NCI-H146 treated with DMSO at 0.1 percent for 48 hours (cell line): ENCODE results near the gene RNASE13.
A peak's percentile ranks its signal among the peaks of the same experiment; 100 is the strongest.
"Not testable (repeated sequence)": the region's sequence is repeated elsewhere in the genome, so short reads cannot be mapped to it uniquely, and the experiment has no call there.

Experiments used
- DNase-seq: peaks from one replicate; lab custom pipeline; 2025; ENCODE audit not compliant: unreplicated experiment; lab: John Stamatoyannopoulos, UW

The RNASE13 gene

DNA sequence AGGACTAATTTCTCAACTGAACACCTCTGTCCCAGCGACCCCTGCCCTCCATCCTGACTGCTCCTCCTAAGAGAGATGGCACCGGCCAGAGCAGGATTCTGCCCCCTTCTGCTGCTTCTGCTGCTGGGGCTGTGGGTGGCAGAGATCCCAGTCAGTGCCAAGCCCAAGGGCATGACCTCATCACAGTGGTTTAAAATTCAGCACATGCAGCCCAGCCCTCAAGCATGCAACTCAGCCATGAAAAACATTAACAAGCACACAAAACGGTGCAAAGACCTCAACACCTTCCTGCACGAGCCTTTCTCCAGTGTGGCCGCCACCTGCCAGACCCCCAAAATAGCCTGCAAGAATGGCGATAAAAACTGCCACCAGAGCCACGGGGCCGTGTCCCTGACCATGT lies 8.3 kb upstream of the RNASE13 start:
- no peak for DNase-seq

DNA sequence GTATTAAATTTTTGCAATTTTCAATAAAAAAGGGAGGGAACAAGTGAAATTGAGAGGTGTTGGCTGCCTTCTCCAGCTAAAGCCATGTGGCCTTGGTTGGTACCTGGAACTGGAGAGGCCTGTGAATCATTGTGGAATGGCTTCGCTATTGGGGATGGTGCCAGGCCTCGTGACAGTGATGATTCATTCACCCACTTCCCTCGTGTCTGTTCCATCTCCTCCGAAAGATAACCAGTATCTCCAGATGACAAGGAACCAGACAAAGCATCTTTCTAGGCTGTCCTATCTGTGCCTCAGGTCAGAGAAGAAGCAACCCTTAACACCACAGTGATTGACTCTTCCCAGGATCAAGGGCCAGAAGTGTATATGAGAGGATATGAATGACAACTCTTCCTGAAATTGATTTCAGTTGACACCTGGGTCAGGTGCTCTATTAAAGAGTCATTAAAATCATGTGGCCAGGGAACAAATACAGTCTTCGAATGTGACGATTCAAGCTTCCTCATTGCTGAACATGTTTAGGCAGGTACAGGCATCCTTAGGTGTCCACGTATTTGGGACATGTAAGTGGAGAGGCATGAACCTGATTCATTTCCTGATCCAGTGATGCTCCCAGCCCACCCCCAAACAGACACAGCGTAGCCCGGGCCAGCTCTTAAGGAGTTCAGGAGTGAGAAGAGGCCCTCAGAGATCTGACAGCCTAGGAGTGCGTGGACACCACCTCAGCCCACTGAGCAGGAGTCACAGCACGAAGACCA lies 7.2 kb upstream of the RNASE13 start, which contains the start of gene RNASE7:
Gene RNASE7 (plus strand): TSS at position 687 of the 758 bp plus-strand sequence. CDS start 631 bp downstream, outside the sequence.
- no peak for DNase-seq

DNA sequence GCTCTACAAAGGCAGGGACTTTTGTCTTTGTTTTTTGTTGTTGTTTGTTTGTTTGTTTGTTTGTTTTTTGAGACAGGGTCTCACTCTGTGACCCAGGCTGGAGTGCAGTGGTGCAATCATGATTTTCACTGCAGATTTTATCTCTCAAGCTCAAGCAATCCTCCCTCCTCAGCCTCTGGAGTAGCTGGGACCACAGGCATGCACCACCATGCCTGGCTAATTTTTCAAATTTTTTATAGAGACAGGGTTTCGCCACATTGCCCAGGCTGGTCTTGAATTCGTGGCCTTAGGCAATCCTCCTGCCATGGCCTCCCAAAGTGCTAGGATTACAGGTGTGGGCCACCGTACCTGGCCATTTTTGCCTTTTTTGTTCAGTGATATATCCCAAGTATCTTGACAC lies 6.3 kb upstream of the RNASE13 start:
- DNase-seq, result not testable (repeated sequence)

DNA sequence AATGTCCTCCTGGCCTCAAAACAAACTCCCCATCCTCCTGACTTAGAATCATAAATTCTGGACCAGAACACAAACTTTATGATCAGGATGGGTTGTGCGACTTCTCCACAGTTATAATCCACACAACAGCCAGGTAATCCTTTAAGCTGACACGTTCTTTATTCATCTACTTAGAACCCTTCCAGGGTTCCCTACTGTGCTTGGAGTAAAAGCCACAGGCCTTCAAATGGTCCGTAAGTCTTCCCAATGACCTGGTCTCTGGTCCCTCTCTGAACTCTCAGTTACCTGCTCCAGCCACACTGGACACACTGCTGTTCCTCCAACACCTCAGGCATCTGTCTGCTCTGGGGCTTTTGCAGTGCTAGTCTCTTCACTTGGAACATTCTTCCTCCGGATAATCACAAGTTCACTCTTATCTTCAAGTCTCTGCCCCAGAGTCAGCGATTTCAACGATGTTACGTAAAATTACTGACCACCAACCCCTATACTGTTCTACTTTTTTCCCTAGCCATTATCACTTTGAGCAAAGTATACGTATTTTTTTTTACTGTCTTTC lies 5.8 kb upstream of the RNASE13 start:
- DNase-seq, result no peak

DNA sequence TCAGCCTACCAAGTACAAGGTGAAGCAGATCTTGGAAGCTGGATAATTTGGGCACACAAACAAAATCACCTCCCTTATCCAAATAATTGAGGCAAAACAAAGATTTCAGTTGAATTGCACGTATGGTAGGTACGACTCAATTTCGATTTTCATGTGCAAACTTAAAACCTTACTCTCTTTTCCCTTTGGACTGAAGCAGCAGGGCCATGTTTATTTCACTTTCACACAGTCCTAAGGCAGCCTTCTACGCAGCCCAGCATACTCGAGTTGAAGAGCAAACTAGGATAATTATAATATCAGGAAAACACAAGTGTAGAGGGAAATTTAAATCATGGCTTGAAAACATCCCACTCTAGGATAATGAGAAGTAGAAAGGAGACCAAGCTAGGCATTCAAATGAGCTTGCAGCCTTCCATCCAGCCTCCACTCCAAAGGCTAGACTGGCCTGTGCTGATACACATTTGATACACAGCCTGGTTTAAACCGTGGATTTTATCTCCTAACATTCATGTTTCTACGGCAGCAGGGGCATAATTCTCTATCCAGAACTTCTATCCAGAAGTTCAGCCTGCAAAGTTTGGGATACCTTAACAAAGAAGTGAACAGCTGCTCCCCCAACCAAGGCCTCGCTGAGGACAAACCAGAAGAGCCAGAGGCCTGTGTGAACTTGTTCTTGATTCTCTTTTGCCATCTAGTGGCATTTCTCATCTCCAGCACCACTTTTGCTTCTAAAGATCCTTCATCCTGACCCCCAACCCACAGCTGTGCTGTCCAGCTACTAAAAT lies 5.2 kb upstream of the RNASE13 start:
- no peak for DNase-seq

DNA sequence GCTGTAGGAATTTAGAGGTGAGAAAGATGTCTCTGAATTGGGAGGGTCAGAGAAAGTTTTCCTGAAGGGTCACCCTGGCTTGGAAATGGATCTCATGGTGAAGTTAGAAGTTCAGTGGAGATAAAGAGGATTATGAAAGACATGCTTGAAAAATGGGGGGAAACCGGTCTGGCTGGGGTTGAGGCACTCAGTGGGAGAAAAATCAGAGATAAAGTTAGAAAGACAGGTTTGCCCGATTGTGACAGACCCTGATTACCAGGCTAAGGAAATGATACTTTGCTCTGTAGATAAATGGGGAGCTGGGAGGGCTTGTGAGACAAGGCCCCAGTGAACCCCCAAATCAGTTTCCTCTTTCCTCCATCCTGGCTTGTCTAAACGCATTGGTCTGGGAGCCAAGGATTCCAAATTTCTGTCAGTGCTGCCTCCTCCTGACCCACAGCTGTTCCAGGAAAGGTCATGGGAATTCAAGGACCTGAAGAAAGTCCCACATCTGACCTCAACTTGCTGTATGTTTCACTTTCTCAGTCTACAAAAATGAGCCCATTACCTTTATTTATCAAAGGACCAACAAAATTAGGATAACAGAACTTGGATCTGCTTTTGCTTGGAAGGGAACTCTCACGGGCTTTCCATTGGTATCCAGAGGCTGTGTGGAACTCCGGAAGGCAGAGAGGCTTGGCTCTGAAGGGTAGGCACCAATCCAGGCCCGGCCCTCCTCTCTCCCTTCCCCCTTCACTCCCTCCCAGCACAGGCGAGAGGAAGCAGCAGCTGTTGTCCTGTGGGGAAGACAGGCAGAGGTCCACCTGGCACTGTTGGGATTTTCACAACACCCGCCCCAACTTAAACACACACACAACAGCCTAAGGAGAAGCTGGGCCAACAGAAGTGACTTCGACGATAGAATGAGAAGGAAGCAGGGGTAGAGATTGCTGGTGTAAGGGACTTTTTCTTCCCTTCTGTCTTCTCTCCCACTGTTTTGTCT lies 4.1 kb upstream of the RNASE13 start:
- DNase-seq, result no peak

DNA sequence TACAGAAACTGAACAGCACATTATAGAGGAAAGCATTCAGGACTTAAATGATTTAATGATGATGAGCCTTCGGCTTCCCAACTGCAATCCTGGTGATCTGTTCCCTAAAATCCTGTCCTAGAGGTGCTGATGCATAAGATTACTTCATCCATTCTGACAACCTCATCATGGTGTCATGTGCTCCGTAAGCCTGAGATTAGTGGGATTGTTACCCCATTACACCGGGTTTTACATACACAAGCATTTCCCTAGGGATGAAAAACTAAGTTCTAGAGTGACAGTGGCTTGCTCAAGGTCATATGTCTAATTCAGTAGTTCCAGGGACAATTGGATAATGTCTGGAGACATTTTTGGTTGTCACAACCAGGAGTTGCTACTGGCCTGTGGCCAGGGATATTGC lies 2.5 kb upstream of the RNASE13 start:
- no peak for DNase-seq

DNA sequence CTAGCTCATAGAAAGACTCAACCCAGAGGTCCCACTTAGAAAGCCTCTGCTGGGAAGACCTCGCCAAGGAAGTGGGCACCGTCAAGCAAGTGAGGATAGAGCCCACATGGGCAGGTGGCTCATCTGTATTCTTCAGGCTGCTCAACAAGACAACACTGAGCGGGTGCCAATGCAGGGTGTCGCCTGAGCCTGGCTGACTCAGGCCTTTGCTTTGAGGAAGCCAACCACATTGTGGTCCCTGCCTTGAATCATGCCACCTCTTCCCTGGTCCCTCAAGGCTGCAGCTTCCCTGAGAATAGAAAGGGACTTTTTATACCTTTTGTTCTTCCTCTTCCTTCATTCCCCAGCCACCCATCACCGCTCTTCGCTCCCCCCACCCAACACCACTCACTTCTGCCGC lies 2.1 kb upstream of the RNASE13 start:
- DNase-seq, result no peak

DNA sequence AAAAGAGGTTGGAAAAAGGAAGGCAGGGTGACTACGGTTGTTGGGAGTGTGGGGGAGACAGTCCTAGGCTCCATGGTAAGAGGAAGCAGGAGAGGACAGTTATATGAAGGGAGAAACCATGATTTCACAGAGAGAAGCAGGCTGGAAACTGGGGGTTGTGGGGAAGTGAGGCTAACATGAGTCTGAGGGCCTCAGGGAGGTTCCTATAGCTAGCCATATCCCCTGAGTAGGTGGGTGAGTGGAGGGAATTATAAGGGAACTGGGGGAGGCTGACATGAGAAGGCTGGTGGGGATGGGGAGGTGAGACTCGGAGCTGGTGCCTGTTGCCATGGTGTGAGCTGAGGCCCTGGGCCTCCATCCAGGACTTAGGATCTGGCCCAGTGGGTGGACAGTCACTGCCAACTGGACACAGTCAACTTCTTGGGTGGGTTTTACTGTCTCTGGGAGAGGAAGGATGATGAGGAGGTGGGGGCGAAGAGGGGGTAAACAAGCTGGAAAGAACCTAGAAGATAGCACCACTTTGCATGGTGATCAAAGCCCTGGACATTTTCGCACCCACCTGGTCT lies 1.4 kb downstream of the RNASE13 start:
- DNase-seq, result no peak

DNA sequence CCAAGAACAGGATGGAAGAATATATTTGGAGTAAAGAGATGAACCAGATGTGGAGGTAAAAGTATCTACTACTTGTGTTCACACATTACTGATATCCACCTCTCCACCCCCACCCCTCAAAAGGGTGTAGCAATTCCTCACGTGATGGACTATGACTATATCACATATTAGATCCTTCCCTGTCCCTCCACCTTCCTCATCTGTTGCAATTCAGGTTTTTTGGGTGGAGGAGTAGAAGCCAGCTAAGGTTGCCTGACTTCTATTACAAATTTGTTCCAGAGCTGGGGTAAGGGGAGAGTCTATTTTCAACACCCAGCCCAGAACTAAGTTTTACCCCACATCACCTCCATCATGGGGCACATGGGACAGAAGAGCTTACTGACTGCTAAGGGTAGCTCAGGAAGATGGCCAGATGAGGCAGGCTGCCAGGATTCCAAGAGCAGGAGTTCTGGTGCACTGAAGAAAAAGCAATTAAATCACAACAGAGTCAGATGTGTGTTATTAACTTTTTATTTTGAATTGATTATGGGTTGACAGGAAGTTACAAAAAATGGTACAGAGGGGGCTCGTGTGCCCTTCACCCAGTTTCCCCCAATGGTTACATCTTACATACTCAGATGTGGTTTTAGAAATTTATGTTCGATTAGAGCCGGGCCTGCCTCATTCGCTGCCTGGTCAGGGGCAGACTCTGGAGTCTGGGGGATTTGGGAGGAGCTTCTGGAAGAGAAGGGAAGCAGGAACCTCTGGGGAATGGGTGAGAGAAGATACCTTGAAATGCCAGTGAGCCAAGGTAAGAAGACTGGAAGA lies 2.1 kb downstream of the RNASE13 start:
- no peak for DNase-seq

DNA sequence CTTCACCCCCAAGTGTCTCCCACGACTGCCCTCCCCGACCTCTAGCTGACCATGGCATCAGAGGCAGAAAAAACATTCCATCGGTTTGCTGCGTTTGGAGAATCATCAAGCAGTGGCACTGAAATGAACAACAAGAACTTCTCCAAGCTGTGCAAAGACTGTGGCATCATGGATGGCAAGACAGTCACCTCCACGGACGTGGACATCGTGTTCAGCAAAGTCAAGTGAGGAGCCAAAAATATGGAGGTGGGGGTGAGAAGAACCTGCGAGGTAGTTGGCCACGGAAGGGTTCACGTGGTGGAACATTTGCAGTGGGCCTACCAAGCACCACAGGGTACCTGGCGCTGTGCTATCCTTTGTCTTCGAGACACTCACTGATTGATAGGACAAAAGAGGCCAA lies 4.1 kb downstream of the RNASE13 start:
- DNase-seq, result no peak

DNA sequence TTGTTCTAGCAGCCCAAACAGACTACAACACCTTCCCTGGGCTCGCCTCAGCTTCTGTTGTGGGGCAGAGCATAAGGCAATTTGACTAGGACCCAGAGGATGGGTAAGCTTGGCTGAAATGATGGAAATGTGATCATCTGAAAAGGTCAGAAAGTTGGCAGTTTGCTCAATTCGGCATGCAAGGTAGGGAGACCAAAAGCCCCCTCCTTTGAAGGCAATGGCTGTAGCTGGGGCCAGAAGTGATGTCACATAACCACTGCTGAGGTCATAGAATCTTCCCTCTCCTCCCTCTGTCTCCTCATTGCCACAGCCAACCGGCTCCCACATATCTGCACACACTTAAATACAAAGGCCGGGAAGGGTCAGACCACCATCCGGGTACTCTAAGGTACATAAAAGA lies 4.7 kb downstream of the RNASE13 start, which contains the start of gene TPPP2:
Gene TPPP2 (plus strand): TSS at position 301 of the 400 bp plus-strand sequence. CDS start 365 bp downstream, outside the sequence.
- DNase-seq, result no peak

DNA sequence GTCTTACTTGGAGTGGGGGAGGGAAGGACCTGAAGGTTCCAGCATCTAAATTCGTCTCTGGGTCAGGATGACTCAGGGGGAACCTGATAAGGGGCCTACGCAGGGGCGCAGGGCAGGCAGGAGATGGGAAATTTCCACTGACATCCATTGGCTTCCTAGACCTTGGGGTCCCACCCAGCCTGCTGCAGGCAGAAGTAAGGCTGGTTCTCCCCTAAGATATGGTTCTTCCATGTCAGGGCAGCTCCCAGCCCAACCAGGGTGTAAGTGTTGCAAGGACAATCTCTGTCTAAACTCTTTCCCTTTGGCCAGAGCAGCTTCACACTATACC lies 7.7 kb downstream of the RNASE13 start:
- no peak for DNase-seq

DNA sequence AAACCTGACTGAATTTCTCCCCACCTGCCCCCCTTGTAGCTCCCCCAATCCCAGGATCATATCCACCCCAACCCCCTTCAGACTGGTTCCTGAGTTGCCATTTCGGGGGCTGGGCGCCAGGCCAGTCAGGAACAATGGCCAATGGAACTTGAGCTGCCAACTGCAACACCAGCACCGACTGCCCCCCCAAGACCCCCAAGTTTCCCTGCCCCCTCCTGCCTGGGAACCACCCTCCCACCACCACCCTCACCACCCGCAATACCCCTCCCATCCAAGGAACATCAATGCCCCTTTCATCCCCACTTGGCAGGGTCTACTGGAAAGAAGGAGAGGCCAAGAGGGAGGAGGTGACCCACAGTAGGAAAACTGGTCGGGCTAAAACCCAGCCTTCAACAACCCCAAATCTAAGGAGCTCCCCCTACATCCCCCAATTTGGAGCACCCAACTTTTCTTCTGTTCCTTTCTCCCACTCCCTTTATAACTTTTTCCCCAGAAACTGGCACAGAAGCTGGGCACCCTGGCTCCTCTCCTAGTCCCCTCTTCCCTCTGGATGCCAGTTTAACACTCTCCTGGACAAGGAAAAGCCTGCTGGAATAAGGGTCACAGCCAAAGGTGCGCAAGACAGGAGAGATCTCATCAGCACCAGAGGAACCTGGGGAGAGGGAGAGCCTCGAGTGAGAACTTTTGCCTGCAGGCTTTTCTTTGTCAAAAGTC lies 8.2 kb downstream of the RNASE13 start:
- DNase-seq, result no peak

DNA sequence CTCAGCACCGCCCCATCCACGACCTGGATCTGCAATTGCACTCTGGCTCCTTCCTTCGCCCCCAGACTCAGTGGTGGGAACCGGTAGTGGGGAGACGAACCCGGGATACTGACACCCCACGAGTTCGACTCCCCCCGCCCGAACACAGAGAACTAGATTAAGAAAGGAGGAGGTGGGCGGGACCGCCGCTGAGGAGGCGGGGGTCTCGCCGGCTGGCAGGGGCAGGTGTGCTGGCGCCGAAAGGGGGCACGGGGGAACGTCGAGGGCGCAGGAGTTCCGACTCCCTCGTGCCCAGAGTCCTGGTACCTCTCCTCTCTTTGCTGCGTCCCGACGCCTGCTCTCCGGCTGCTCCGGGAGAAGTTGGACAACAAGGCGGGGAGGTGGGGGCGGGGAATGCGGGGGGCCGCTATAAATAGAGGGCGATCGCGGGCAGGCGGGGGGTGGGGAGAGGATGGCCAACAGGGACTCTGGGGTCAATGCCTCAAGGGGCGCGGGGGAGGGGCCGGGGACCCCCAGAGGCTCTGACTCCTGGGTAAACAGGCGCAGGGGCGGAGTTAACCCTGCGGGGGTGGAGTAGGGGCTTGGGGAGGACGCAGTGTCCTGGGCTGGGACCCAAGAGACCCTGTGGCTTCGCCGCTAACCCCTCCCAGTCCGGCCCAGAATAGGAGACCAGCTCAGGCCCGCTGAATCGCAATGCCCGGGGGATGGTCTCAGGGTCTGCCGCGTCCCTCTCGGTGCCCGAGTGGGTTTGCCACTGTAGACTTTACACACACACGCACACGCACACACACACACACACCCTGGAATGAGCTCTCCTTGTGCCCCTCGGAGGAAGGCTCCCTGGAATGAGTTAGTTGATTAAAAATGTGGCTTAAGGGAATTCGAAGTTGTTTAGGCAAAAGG lies 9.0 kb downstream of the RNASE13 start:
- no peak for DNase-seq

DNA sequence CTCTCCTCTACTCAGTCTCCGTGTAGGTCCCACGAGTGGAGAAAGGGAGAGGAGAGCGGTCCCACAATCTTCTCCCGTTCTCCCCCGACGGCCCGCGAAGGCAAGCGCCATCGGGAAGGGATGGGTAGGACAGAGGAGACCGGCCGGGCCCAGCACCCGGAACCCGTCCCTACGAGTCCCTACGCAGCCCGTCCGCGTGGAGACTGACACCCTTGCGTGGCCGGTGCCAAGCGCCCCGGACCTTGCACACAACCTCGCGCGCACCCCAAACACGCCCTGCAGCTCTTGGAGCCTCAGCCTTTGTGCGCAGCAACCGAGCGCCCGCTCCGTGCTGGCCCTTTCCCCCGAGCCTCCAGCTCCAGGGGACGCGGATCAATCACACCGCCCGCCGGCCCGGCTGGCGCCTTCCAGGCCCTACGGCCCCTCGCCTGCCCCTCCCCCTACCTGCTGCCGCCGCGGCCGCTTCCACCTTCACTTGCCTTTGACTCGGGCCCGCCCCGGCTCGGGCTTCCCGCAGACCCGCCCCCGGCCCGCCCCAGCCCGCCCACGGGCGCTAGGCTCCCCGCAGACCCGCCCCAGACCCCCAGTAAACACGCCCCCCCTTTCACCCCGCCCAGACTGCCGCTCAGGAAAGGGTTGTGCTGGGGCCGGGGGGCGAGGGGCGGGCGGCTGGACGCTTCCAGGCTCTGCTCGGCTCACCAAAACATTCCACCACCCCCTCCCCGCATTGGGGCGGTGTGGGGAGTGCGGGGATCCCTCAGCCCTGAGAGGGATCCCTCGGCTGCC lies 9.8 kb downstream of the RNASE13 start, which contains the start of gene NDRG2:
Gene NDRG2 (minus strand): TSS at position 477 of the 786 bp plus-strand sequence. CDS start 1,746 bp downstream, outside the sequence.
- peak; percentile 8 for DNase-seq
